ENCODE results near the gene IGF2BP2. TPM values are rescaled to one million over a fixed set of nuclear protein-coding genes. Genes with fewer than 3 reads are reported as not detected.

IGF2BP2 gene
- total RNA-seq, 1 experiment from 2014 or later: 0.67 TPM

DNA sequence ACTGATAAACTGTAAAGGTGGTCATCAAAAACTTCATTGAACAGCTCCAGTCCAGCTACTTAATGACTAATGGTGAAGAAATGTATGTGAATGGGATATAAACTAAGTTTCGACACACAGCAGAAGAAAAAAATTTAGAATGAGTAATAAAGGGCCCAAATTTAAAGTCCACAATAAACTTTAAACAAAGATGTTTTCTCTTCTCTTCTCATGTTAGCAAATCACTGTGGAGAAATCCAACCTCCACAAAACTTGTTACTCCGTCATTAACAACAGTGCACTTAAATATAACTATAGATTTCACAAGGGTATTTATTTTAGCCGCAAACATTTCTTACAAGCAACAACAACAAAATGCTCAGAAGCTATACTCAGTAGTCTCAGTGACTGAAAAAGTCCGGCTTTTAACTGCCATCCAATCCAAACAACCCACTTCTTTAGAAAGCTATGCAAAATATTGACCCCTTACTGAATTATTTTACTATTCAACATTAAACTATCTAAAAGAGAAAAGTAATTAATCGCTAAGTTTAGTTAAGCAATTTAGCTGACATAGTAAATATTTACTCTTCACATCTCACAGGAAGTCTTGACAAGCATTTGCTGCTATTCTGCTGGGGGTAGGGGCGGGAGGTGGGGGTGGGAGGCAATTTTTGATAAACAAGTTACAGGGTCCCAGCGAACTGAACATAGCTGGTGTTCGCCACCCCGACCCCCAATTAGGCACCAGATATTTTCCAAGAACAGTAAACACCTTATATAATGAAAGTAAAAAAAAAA, 2.4 kb downstream of the IGF2BP2 start:
- no peak overlapping the region for H3K4me2 ChIP-seq (ENCODE audit: low read depth, low read length, poor library complexity, severe bottlenecking)
- no peaks in the 10 kb centered on the region for H3K79me2 ChIP-seq (ENCODE audit: low read length)
- no peaks in the 10 kb centered on the region for H3K4me1 ChIP-seq (ENCODE audit: low read length)
- H3K9me2 ChIP-seq (replicated peaks; ENCODE audit: insufficient read depth, low read length): no peaks in the 10 kb centered on the region
- no peak overlapping the region for H2AFZ ChIP-seq (ENCODE audit: low read length)
- H3K27ac ChIP-seq (ENCODE audit: low read length): no peak overlapping the region
- H3K36me3 ChIP-seq (ENCODE audit: insufficient read depth, low read length): no peaks in the 10 kb centered on the region
- H4K20me1 ChIP-seq (ENCODE audit: insufficient read depth, low read depth, low read length): no peaks in the 10 kb centered on the region
- H3K27me3 ChIP-seq (ENCODE audit: low read length): no peaks in the 10 kb centered on the region
- H3K9me3 ChIP-seq (ENCODE audit: low read length): no peaks in the 10 kb centered on the region
- H3K4me3 ChIP-seq (ENCODE audit: low read length): no peak overlapping the region
- no peak overlapping the region for H3K9ac ChIP-seq (ENCODE audit: low read length)
- no peak for DNase-seq

GRCh38 chr3:185820973-185821758, 3.7 kb downstream of the IGF2BP2 start:
- H3K4me2 ChIP-seq (ENCODE audit: low read depth, low read length, poor library complexity, severe bottlenecking): no peak overlapping the region
- H3K9me2 ChIP-seq (replicated peaks; ENCODE audit: insufficient read depth, low read length): no peaks in the 10 kb centered on the region
- no peaks in the 10 kb centered on the region for H3K36me3 ChIP-seq (ENCODE audit: insufficient read depth, low read length)
- no peaks in the 10 kb centered on the region for H3K4me1 ChIP-seq (ENCODE audit: low read length)
- H3K9ac ChIP-seq (ENCODE audit: low read length): no peak overlapping the region
- no peak overlapping the region for H2AFZ ChIP-seq (ENCODE audit: low read length)
- H3K79me2 ChIP-seq (ENCODE audit: low read length): no peaks in the 10 kb centered on the region
- no peak overlapping the region for H3K4me3 ChIP-seq (ENCODE audit: low read length)
- no peak for DNase-seq
- H3K27ac ChIP-seq (ENCODE audit: low read length): no peak overlapping the region
- no peaks in the 10 kb centered on the region for H3K27me3 ChIP-seq (ENCODE audit: low read length)
- no peaks in the 10 kb centered on the region for H3K9me3 ChIP-seq (ENCODE audit: low read length)
- H4K20me1 ChIP-seq (ENCODE audit: insufficient read depth, low read depth, low read length): no peaks in the 10 kb centered on the region

DNA sequence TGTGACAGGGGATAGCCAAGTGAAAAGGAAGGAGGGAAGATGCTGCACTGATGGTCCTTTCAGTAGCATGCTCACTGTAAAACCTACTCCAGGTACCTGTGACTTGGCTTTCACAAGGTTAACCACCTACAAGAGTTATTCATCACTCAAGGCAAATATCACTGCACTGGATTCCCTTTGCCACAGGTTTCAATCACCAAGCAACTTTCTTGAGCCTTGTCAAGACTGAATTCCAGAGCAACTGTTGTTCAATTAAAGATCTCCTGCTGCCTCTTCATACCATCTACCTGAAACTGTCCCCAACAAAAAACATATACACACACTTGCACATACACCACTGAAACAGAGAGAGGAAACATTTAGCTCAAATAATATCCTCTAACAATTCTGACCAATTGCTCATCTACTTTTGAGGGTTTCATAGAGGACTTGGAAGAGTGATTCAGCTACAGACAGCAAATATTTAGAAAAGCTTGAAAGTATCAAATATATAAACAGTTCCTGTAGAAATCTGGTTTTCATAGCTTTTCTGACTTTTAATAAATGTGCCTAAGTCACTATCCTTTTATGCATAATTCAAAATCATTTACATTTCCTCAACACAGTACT, 6.5 kb downstream of the IGF2BP2 start:
- peaks cover 8% of the 10 kb centered on the region for H3K4me1 ChIP-seq (ENCODE audit: low read length)
- H2AFZ ChIP-seq (ENCODE audit: low read length): no peak overlapping the region
- no peak overlapping the region for H3K27ac ChIP-seq (ENCODE audit: low read length)
- no peak overlapping the region for H3K9ac ChIP-seq (ENCODE audit: low read length)
- no peak overlapping the region for H3K4me3 ChIP-seq (ENCODE audit: low read length)
- no peaks in the 10 kb centered on the region for H3K27me3 ChIP-seq (ENCODE audit: low read length)
- H4K20me1 ChIP-seq (ENCODE audit: insufficient read depth, low read depth, low read length): no peaks in the 10 kb centered on the region
- no peak overlapping the region for H3K4me2 ChIP-seq (ENCODE audit: low read depth, low read length, poor library complexity, severe bottlenecking)
- H3K79me2 ChIP-seq (ENCODE audit: low read length): no peaks in the 10 kb centered on the region
- DNase-seq: no peak
- H3K36me3 ChIP-seq (ENCODE audit: insufficient read depth, low read length): no peaks in the 10 kb centered on the region
- H3K9me2 ChIP-seq (replicated peaks; ENCODE audit: insufficient read depth, low read length): no peaks in the 10 kb centered on the region
- H3K9me3 ChIP-seq (ENCODE audit: low read length): no peaks in the 10 kb centered on the region

- Histone ChIP-seq H4K20me1 (ENCODE audit: insufficient read depth, low read depth, low read length) (no peaks in the 10 kb centered on the region), H3K4me1 (ENCODE audit: low read length) (peaks cover 8% of the 10 kb centered on the region), H2AFZ (ENCODE audit: low read length) (no peak overlapping the region), H3K9me3 (ENCODE audit: low read length) (no peaks in the 10 kb centered on the region), H3K79me2 (ENCODE audit: low read length) (no peaks in the 10 kb centered on the region), H3K9ac (ENCODE audit: low read length) (no peak overlapping the region), H3K4me3 (ENCODE audit: low read length) (no peak overlapping the region), H3K36me3 (ENCODE audit: insufficient read depth, low read length) (no peaks in the 10 kb centered on the region), H3K27ac (ENCODE audit: low read length) (no peak overlapping the region), H3K9me2 (replicated peaks; ENCODE audit: insufficient read depth, low read length) (no peaks in the 10 kb centered on the region), H3K27me3 (ENCODE audit: low read length) (no peaks in the 10 kb centered on the region), H3K4me2 (ENCODE audit: low read depth, low read length, poor library complexity, severe bottlenecking) (no peak overlapping the region)
- no peak for DNase-seq
Measured at GRCh38 chr3:185815391-185816282, 9.2 kb downstream of the IGF2BP2 start.

- Histone ChIP-seq H3K9me2 (replicated peaks; ENCODE audit: insufficient read depth, low read length) (no peaks in the 10 kb centered on the region), H3K9ac (ENCODE audit: low read length) (no peak overlapping the region), H3K36me3 (ENCODE audit: insufficient read depth, low read length) (no peaks in the 10 kb centered on the region), H3K4me1 (ENCODE audit: low read length) (peaks cover 8% of the 10 kb centered on the region), H3K27me3 (ENCODE audit: low read length) (no peaks in the 10 kb centered on the region), H3K4me3 (ENCODE audit: low read length) (no peak overlapping the region), H4K20me1 (ENCODE audit: insufficient read depth, low read depth, low read length) (no peaks in the 10 kb centered on the region), H3K27ac (ENCODE audit: low read length) (no peak overlapping the region), H2AFZ (ENCODE audit: low read length) (peak overlapping the region; percentile 19), H3K9me3 (ENCODE audit: low read length) (no peaks in the 10 kb centered on the region), H3K4me2 (ENCODE audit: low read depth, low read length, poor library complexity, severe bottlenecking) (no peak overlapping the region), H3K79me2 (ENCODE audit: low read length) (no peaks in the 10 kb centered on the region)
- no peak for DNase-seq
Measured at GRCh38 chr3:185813691-185814215, 11.1 kb downstream of the IGF2BP2 start.

- H3K4me2 ChIP-seq (ENCODE audit: low read depth, low read length, poor library complexity, severe bottlenecking): no peak overlapping the region
- H3K79me2 ChIP-seq (ENCODE audit: low read length): no peaks in the 10 kb centered on the region
- no peak overlapping the region for H3K9ac ChIP-seq (ENCODE audit: low read length)
- H3K4me1 ChIP-seq (ENCODE audit: low read length): peaks cover 8% of the 10 kb centered on the region
- H3K27me3 ChIP-seq (ENCODE audit: low read length): no peaks in the 10 kb centered on the region
- H3K27ac ChIP-seq (ENCODE audit: low read length): no peak overlapping the region
- H3K36me3 ChIP-seq (ENCODE audit: insufficient read depth, low read length): no peaks in the 10 kb centered on the region
- H3K4me3 ChIP-seq (ENCODE audit: low read length): no peak overlapping the region
- H3K9me3 ChIP-seq (ENCODE audit: low read length): no peaks in the 10 kb centered on the region
- DNase-seq: no peak
- no peak overlapping the region for H2AFZ ChIP-seq (ENCODE audit: low read length)
- H4K20me1 ChIP-seq (ENCODE audit: insufficient read depth, low read depth, low read length): no peaks in the 10 kb centered on the region
- H3K9me2 ChIP-seq (replicated peaks; ENCODE audit: insufficient read depth, low read length): no peaks in the 10 kb centered on the region
Measured at GRCh38 chr3:185813205-185813604, 11.6 kb downstream of the IGF2BP2 start.

GRCh38 chr3:185807445-185808068, 17.3 kb downstream of the IGF2BP2 start:
- DNase-seq: no peak
- no peak overlapping the region for H3K4me2 ChIP-seq (ENCODE audit: low read depth, low read length, poor library complexity, severe bottlenecking)
- H3K27me3 ChIP-seq (ENCODE audit: low read length): no peaks in the 10 kb centered on the region
- H3K4me3 ChIP-seq (ENCODE audit: low read length): no peak overlapping the region
- no peak overlapping the region for H3K27ac ChIP-seq (ENCODE audit: low read length)
- no peaks in the 10 kb centered on the region for H3K79me2 ChIP-seq (ENCODE audit: low read length)
- no peaks in the 10 kb centered on the region for H3K4me1 ChIP-seq (ENCODE audit: low read length)
- no peak overlapping the region for H3K9ac ChIP-seq (ENCODE audit: low read length)
- H4K20me1 ChIP-seq (ENCODE audit: insufficient read depth, low read depth, low read length): no peaks in the 10 kb centered on the region
- no peaks in the 10 kb centered on the region for H3K9me3 ChIP-seq (ENCODE audit: low read length)
- no peaks in the 10 kb centered on the region for H3K36me3 ChIP-seq (ENCODE audit: insufficient read depth, low read length)
- H2AFZ ChIP-seq (ENCODE audit: low read length): no peak overlapping the region
- no peaks in the 10 kb centered on the region for H3K9me2 ChIP-seq (replicated peaks; ENCODE audit: insufficient read depth, low read length)
